NB4 (cell line): ENCODE results near the gene NXPH4.

Experiments used
- DNase-seq: peaks from one replicate; pipeline ENCODE4 v3.0.0; 2010; ENCODE audit warnings: low read depth
- H3K4me3 ChIP-seq: one replicate; pipeline ENCODE4 v1.5.1; 2011; ENCODE audit warnings: mild to moderate bottlenecking, low read depth, low read length, moderate library complexity
- MAX ChIP-seq: IDR thresholded peaks from 2 replicates; pipeline ENCODE4 v1.6.1; 2011; ENCODE audit warnings: low read depth, low read length
- MYC ChIP-seq: IDR thresholded peaks from 2 replicates; pipeline ENCODE4 v1.6.1; 2011; ENCODE audit warnings: low read depth, low read length
- POLR2A ChIP-seq: IDR thresholded peaks from 2 replicates; pipeline ENCODE4 v1.6.1; 2011; ENCODE audit warnings: mild to moderate bottlenecking; ENCODE audit not compliant: insufficient read length; ENCODE audit errors: extremely low read depth
- TF ChIP-seq, protein P1 (sequence below): IDR thresholded peaks from one replicate; pipeline ENCODE4 v1.5.1; 2012; ENCODE audit warnings: low read depth, low read length

NXPH4 gene

GRCh38 chr12:57248934-57249742, 32.5 kb downstream of the NXPH4 start:
- DNase-seq, result peak; percentile 94
- H3K4me3 ChIP-seq, result peak overlapping the region; percentile 50
- TF ChIP-seq POLR2A (peak; percentile 53), MYC (no peak)
- TF ChIP-seq, protein P1, sequence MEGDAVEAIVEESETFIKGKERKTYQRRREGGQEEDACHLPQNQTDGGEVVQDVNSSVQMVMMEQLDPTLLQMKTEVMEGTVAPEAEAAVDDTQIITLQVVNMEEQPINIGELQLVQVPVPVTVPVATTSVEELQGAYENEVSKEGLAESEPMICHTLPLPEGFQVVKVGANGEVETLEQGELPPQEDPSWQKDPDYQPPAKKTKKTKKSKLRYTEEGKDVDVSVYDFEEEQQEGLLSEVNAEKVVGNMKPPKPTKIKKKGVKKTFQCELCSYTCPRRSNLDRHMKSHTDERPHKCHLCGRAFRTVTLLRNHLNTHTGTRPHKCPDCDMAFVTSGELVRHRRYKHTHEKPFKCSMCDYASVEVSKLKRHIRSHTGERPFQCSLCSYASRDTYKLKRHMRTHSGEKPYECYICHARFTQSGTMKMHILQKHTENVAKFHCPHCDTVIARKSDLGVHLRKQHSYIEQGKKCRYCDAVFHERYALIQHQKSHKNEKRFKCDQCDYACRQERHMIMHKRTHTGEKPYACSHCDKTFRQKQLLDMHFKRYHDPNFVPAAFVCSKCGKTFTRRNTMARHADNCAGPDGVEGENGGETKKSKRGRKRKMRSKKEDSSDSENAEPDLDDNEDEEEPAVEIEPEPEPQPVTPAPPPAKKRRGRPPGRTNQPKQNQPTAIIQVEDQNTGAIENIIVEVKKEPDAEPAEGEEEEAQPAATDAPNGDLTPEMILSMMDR, result peak; percentile 32

DNA sequence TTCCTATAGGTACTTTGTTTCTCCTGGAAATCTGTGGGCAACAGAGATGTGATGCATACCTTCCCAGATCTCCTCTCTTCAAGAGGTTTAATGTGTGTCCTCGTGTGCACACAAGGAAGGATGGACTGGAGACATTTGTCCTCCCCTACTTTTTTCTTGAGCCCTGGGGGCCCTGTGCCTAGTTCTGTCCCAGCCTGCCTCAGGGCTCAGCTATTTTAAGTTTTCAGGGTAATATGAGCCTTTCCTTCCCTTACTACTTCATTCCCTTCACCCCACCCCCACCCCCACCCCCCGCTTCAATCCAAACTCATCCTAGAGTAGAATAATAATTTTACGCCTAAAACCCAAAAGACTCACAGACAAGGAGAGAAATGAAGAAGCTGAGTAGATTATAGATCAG, 33.9 kb downstream of the NXPH4 start:
- H3K4me3 ChIP-seq, result no peak overlapping the region
- no peak for DNase-seq
- TF ChIP-seq MYC (no peak), POLR2A (no peak), MAX (no peak)
- TF ChIP-seq, protein P1, result no peak

DNA sequence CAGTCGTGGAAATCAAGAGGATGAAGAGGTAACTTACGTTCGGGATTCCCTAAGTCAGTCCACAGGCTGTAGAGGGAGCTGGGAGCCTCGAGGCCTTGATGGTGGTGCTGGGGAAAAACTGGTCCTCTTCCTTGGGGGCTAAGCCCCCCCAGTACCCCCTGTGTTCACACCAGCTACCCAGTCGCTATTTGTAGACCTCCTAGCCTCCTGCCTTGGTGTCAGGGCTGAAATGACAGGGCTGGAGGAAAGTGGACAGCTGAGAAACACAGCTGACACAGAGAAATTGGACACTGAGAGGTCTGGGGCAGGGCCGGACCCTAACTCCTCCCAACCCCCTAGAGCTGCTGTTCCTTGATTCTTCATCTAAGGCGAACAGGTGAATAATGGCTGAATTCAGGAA, 34.4 kb downstream of the NXPH4 start, which contains the start of gene STAC3:
TSS of gene STAC3 (minus strand) at position 232 of the 400 bp plus-strand sequence. CDS start 1,551 bp downstream, outside the sequence.
- no peak within 1 kb of the TSS for H3K4me3 ChIP-seq
- no peak for DNase-seq
- TF ChIP-seq, protein P1, result no peak
- TF ChIP-seq MYC (no peak), POLR2A (no peak), MAX (no peak)

- no peak for TF ChIP-seq POLR2A
- no peak for DNase-seq
- H3K4me3 ChIP-seq, result no peak overlapping the region
Measured at GRCh38 chr12:57254506-57255280, 38.1 kb downstream of the NXPH4 start.

DNA sequence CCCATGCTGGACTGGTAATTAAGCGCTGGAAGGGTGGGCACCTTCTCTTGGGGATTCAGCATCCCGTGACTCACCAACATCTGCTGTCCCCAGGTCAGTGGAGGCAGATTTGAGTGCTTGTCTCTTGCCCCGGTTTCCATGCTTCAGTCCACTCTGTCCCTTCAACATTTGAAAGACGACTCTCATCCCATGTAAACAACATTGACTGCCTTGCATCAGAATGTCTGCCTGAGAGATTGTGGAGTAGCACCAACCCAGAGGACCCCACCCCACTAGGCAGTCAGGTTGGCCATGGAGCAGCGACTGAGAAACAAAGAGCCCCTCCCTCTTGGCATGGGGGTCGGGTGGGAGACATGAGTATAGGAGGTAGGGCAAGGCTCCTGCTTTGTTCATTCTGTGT, 39.3 kb downstream of the NXPH4 start:
- no peak overlapping the region for H3K4me3 ChIP-seq
- no peak for DNase-seq
- TF ChIP-seq, protein P1, result no peak
- TF ChIP-seq POLR2A (no peak), MAX (no peak), MYC (no peak)

GRCh38 chr12:57258977-57259970, 42.7 kb downstream of the NXPH4 start:
- DNase-seq, result no peak
- TF ChIP-seq MAX, result no peak
- TF ChIP-seq POLR2A, result no peak
- TF ChIP-seq, protein P1, result no peak
- no peak for TF ChIP-seq MYC
- no peak overlapping the region for H3K4me3 ChIP-seq
